K562 (cell line): ENCODE data around the gene CSRNP2. TPM values are rescaled to one million over a fixed set of nuclear protein-coding genes. Genes with fewer than 3 reads are reported as not detected.
A peak's percentile ranks its signal among the peaks of the same experiment; 100 is the strongest.

Source experiments
- CCNT2 ChIP-seq: IDR thresholded peaks from 2 replicates; pipeline ENCODE4 v1.6.1; 2011; ENCODE audit warnings: borderline replicate concordance, low read depth, mild to moderate bottlenecking, moderate library complexity, mixed read lengths, low read length; ENCODE audit not compliant: insufficient read length; ENCODE audit errors: extremely low read depth
- DDX20 ChIP-seq: fragments of 450-650 bp; IDR thresholded peaks from 2 replicates; pipeline ENCODE4 v1.6.1; 2016; ENCODE audit warnings: missing genetic modification characterization, low read depth, mild to moderate bottlenecking, missing compliant biosample characterization, moderate library complexity
- MCM7 ChIP-seq, 2 experiments: fragments of 450-650 bp; IDR thresholded peaks; 2 replicates each; pipeline ENCODE4 v1.6.1; 2016 to 2018
- MYC ChIP-seq, 2 experiments: fragments of 250-450 bp in 1 of 2; sonication (Bioruptor Pico) in 1 of 2; IDR thresholded peaks; 2 replicates each; pipeline versions ENCODE4 v1.5.1 to v1.6.1; 2012 to 2021; ENCODE audit warnings: low read depth in 2 of 2, borderline replicate concordance in 1 of 2, improper control_type of control experiment in 1 of 2, low read length in 1 of 2, mild to moderate bottlenecking in 1 of 2, moderate library complexity in 1 of 2
- NFYB ChIP-seq: IDR thresholded peaks from 2 replicates; pipeline ENCODE4 v1.6.1; 2011; ENCODE audit warnings: mild to moderate bottlenecking, moderate library complexity; ENCODE audit not compliant: insufficient read length; ENCODE audit errors: extremely low read depth
- NR3C1 ChIP-seq: sonication (generic); formaldehyde crosslinking; IDR thresholded peaks from 2 replicates; pipeline ENCODE4 v1.8.1; 2022; ENCODE audit warnings: missing genetic modification reagents
- NR4A1 ChIP-seq, 2 experiments: fragments of 250-450 bp in 1 of 2; fragments of 450-650 bp in 1 of 2; sonication (Bioruptor Pico) in 1 of 2; IDR thresholded peaks; 2 replicates each; pipeline versions ENCODE4 v1.4.0 to v1.6.1; 2016 to 2020; ENCODE audit warnings: mild to moderate bottlenecking in 2 of 2, missing compliant biosample characterization in 1 of 2, missing genetic modification characterization in 1 of 2, moderate library complexity in 1 of 2
- PTRF ChIP-seq: fragments of 450-650 bp; IDR thresholded peaks from 2 replicates; pipeline ENCODE4 v1.6.1; 2016; ENCODE audit warnings: mild to moderate bottlenecking, missing genetic modification characterization, missing compliant biosample characterization
- RAD51 ChIP-seq: fragments of 450-650 bp; IDR thresholded peaks from 2 replicates; pipeline ENCODE4 v1.7.1; 2016; ENCODE audit warnings: low read depth, mild to moderate bottlenecking, borderline replicate concordance
- SETDB1 ChIP-seq: IDR thresholded peaks from one replicate; pipeline ENCODE4 v1.6.1; 2012; ENCODE audit warnings: low read length, control low read depth, inconsistent platforms
- SMC3 ChIP-seq: conservative IDR thresholded peaks from 2 replicates; pipeline ENCODE4 v1.6.1; 2011; ENCODE audit warnings: low read depth, low read length, improper control_type of control experiment; ENCODE audit not compliant: insufficient read depth
- STAT5A ChIP-seq: IDR thresholded peaks from 2 replicates; pipeline ENCODE4 v1.6.1; 2012; ENCODE audit warnings: low read length, inconsistent platforms, borderline replicate concordance
- TBP ChIP-seq: optimal IDR thresholded peaks from 2 replicates; pipeline ENCODE3; 2011; ENCODE audit warnings: low read depth, low read length, improper control_type of control experiment
- ZNF121 ChIP-seq: sonication (generic); formaldehyde crosslinking; conservative IDR thresholded peaks from 2 replicates; pipeline ENCODE4 v1.8.0; 2022; ENCODE audit warnings: missing genetic modification reagents
- ZNF197 ChIP-seq: fragments of 200-800 bp; sonication (Bioruptor generic); IDR thresholded peaks from 2 replicates; pipeline ENCODE4 v1.6.1; 2016; ENCODE audit warnings: low read depth, missing genetic modification characterization, missing compliant biosample characterization
- ZNF75A ChIP-seq: fragments of 450-650 bp; formaldehyde crosslinking; IDR thresholded peaks from 2 replicates; pipeline ENCODE4 v1.4.0; 2020; ENCODE audit warnings: mild to moderate bottlenecking
- polyA plus RNA-seq, 8 experiments: library from polyadenylated mRNA; depleted of rRNA in 4 of 8; stranded (reverse) in 5 of 8; unstranded in 3 of 8; fragments of >200 nt; fragmentation: Nextera tagmentation in 2 of 8; fragmentation: Illumina TruSeq in 1 of 8; extraction: Ambion mirVana in 2 of 8; extraction: Trizol in 1 of 8; gene quantifications; 2 replicates each; pipeline versions ENCODE4 v1.2.1 to v1.2.3, GENCODE V29; 2011 to 2014; ENCODE audit warnings: inconsistent platforms in 1 of 8, missing spikeins in 1 of 8
- total RNA-seq, 7 experiments: library from RNA; depleted of rRNA in 6 of 7; stranded (reverse); fragments of >200 nt in 6 of 7; fragmentation: Illumina TruSeq in 2 of 7; extraction: Trizol in 2 of 7; gene quantifications; 2 replicates each; pipeline versions ENCODE4 v1.2.1 to v1.2.3, GENCODE V29; 2011 to 2021; ENCODE audit warnings: low replicate concordance in 1 of 7
- TF ChIP-seq, protein P1 (sequence below): sonication (generic); formaldehyde crosslinking; IDR thresholded peaks from 2 replicates; pipeline ENCODE4 v1.8.0; 2022; ENCODE audit warnings: mild to moderate bottlenecking, missing genetic modification reagents, borderline replicate concordance
- TF ChIP-seq, protein P2 (sequence below): fragments of 450-650 bp; IDR thresholded peaks from 2 replicates; pipeline ENCODE4 v1.6.1; 2016; ENCODE audit warnings: borderline replicate concordance
- TF ChIP-seq, protein P3 (sequence below): sonication (generic); formaldehyde crosslinking; IDR thresholded peaks from 2 replicates; pipeline ENCODE4 v1.8.1; 2022; ENCODE audit warnings: missing genetic modification reagents
- TF ChIP-seq, protein P4 (sequence below): fragments of 450-650 bp; formaldehyde crosslinking; IDR thresholded peaks from 2 replicates; pipeline ENCODE4 v1.4.0; 2022; ENCODE audit warnings: mild to moderate bottlenecking, moderate library complexity
- TF ChIP-seq, protein P5 (sequence below): fragments of 450-650 bp; formaldehyde crosslinking; IDR thresholded peaks from 2 replicates; pipeline ENCODE4 v1.4.0; 2020; ENCODE audit warnings: mild to moderate bottlenecking, moderate library complexity

CSRNP2 gene
- total and polyA plus RNA-seq, 9 of the 15 experiments (the other 6 are each of a cell fraction or from before 2014, with no cell fraction given): 1.6 to 13.9 (median 5.9) TPM

DNA sequence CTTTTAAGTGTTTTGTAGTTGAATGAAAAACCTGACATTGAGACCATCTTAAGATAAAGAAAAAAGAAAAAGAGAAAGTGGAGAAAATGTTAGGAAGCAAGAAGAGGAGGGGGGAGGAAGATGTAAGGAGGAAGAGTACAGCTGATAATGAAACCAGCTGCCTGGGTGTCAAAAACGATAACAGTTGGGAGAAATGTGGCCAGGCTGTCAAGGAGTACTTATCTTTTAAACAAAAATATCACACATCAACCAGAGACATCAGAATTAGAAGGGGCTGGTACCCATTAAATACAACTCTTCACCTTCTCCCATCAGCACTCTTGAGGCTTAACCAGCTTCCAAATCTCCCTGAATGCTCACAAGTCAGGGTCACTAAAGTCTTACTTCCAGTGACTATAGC is 61.7 kb downstream of the CSRNP2 start (continued):
- TF ChIP-seq NR4A1 (CRISPR knock-in tag; IDR thresholded peaks at IDR 0.05) (no peak), NR4A1 (tag; IDR thresholded peaks at IDR 0.05) (no peak), PTRF (tag) (no peak), SMC3 (no peak), NFYB (no peak), STAT5A (peak; percentile 77), SETDB1 (no peak), NR3C1 (no peak), ZNF197 (CRISPR knock-in tag) (no peak), TBP (no peak), ZNF121 (CRISPR knock-in tag) (no peak), RAD51 (no peak), CCNT2 (peak; percentile 81), MCM7 (IDR thresholded peaks at IDR 0.05) (no peak), DDX20 (tag) (no peak), ZNF75A (CRISPR knock-in tag) (no peak), MYC (IDR thresholded peaks at IDR 0.05; ENCODE audit: low read depth, low read length) (no peak), MYC (CRISPR knock-in tag; IDR thresholded peaks at IDR 0.05; ENCODE audit: borderline replicate concordance, low read depth) (no peak)
- TF ChIP-seq, protein P1, sequence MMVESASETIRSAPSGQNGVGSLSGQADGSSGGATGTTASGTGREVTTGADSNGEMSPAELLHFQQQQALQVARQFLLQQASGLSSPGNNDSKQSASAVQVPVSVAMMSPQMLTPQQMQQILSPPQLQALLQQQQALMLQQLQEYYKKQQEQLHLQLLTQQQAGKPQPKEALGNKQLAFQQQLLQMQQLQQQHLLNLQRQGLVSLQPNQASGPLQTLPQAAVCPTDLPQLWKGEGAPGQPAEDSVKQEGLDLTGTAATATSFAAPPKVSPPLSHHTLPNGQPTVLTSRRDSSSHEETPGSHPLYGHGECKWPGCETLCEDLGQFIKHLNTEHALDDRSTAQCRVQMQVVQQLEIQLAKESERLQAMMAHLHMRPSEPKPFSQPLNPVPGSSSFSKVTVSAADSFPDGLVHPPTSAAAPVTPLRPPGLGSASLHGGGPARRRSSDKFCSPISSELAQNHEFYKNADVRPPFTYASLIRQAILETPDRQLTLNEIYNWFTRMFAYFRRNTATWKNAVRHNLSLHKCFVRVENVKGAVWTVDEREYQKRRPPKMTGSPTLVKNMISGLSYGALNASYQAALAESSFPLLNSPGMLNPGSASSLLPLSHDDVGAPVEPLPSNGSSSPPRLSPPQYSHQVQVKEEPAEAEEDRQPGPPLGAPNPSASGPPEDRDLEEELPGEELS: no peak
- TF ChIP-seq, protein P2, sequence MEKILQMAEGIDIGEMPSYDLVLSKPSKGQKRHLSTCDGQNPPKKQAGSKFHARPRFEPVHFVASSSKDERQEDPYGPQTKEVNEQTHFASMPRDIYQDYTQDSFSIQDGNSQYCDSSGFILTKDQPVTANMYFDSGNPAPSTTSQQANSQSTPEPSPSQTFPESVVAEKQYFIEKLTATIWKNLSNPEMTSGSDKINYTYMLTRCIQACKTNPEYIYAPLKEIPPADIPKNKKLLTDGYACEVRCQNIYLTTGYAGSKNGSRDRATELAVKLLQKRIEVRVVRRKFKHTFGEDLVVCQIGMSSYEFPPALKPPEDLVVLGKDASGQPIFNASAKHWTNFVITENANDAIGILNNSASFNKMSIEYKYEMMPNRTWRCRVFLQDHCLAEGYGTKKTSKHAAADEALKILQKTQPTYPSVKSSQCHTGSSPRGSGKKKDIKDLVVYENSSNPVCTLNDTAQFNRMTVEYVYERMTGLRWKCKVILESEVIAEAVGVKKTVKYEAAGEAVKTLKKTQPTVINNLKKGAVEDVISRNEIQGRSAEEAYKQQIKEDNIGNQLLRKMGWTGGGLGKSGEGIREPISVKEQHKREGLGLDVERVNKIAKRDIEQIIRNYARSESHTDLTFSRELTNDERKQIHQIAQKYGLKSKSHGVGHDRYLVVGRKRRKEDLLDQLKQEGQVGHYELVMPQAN: peak; percentile 83
- TF ChIP-seq, protein P3, sequence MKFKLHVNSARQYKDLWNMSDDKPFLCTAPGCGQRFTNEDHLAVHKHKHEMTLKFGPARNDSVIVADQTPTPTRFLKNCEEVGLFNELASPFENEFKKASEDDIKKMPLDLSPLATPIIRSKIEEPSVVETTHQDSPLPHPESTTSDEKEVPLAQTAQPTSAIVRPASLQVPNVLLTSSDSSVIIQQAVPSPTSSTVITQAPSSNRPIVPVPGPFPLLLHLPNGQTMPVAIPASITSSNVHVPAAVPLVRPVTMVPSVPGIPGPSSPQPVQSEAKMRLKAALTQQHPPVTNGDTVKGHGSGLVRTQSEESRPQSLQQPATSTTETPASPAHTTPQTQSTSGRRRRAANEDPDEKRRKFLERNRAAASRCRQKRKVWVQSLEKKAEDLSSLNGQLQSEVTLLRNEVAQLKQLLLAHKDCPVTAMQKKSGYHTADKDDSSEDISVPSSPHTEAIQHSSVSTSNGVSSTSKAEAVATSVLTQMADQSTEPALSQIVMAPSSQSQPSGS (CRISPR knock-in tag): no peak
- TF ChIP-seq, protein P4, sequence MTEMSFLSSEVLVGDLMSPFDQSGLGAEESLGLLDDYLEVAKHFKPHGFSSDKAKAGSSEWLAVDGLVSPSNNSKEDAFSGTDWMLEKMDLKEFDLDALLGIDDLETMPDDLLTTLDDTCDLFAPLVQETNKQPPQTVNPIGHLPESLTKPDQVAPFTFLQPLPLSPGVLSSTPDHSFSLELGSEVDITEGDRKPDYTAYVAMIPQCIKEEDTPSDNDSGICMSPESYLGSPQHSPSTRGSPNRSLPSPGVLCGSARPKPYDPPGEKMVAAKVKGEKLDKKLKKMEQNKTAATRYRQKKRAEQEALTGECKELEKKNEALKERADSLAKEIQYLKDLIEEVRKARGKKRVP (CRISPR knock-in tag): no peak
- TF ChIP-seq, protein P5, sequence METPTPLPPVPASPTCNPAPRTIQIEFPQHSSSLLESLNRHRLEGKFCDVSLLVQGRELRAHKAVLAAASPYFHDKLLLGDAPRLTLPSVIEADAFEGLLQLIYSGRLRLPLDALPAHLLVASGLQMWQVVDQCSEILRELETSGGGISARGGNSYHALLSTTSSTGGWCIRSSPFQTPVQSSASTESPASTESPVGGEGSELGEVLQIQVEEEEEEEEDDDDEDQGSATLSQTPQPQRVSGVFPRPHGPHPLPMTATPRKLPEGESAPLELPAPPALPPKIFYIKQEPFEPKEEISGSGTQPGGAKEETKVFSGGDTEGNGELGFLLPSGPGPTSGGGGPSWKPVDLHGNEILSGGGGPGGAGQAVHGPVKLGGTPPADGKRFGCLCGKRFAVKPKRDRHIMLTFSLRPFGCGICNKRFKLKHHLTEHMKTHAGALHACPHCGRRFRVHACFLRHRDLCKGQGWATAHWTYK: no peak
